Esophagus squamous epithelium (tissue), 4 donors: ENCODE data around the gene RINL.

ENCODE experiments used
- CTCF ChIP-seq, 6 experiments: fragments of 450-650 bp in 4 of 6; fragments of 200-600 bp in 2 of 6; sonication (generic) in 2 of 6; IDR thresholded peaks; one replicate each; pipeline ENCODE4 v1.5.1; 2016 to 2019; ENCODE audit warnings: antibody characterized with exemption in 6 of 6, mild to moderate bottlenecking in 4 of 6, moderate library complexity in 4 of 6
- POLR2A ChIP-seq, 4 donors: fragments of 450-650 bp; IDR thresholded peaks; one replicate each; pipeline ENCODE4 v1.6.1; 2017; ENCODE audit warnings: antibody characterized with exemption in 4 of 4, mild to moderate bottlenecking in 4 of 4, moderate library complexity in 3 of 4

DNA sequence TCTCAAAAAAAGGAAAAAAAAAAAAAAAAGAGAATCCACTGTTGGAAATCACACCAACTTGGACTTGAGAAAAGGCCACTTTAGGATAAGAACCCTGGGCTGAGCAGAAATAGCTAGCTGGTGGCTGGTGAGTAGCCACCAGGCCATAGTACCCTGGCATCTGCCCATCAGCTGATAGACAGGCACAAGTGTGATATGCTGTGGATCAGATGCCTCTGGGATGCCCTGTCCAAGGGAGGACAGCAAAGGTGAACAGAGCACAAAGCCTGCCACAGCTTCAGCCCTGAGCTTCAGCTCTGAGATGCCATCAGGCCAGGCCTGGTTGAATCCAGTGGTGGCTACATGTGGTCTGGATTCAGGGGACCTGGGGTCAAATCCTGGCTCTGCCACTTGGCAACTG lies 12.6 kb upstream of the RINL start:
- TF ChIP-seq CTCF (IDR thresholded peaks at IDR 0.05) (no peak), POLR2A (IDR thresholded peaks at IDR 0.05) (no peak)
